HCT116 (cell line): ENCODE measurements around the gene ZFP36L2. TPM values are rescaled to one million over a fixed set of nuclear protein-coding genes. Genes with fewer than 3 reads are reported as not detected.

Experiments
- ATAC-seq: fragments of 200-7000 bp; cut with Tn5 transposase; 2 replicates; pipeline ENCODE4 v1.9.1; 2020; ENCODE audit warnings: mild to moderate bottlenecking, moderate library complexity
- BruUV-seq: library from RNA; stranded (reverse); fragments of 400-500 nt; replicated peaks from 2 replicates; lab custom pipeline; 2021; lab: Mats Ljungman, UMichigan
- CTCF ChIA-PET: fragments of 300-600 bp; sonication (Branson Sonifier 250); formaldehyde crosslinking; loops from one replicate; lab custom pipeline; 2021; ENCODE audit warnings: antibody characterized with exemption; lab: Charles Lee
- POLR2A ChIA-PET: fragments of 300-600, 350-600 bp; sonication (Branson Sonifier 250); formaldehyde crosslinking; loops from one replicate; lab custom pipeline; 2021; ENCODE audit warnings: antibody characterized with exemption; lab: Charles Lee
- RAD21 ChIA-PET, 2 experiments: fragments of 300-600 bp; sonication (Branson Sonifier 250); formaldehyde crosslinking; loops; one replicate each; lab custom pipeline; 2023; ENCODE audit warnings: low total read pairs in 2 of 2; ENCODE audit not compliant: uncharacterized antibody in 2 of 2, unreplicated experiment in 2 of 2, low non-redundant PET in 1 of 2; lab: Charles Lee
- DNase-seq: peaks from one replicate; pipeline ENCODE4 v3.0.0-alpha.2; 2010; ENCODE audit warnings: low read depth, low spot score
- H2AFZ ChIP-seq: fragments of 200-600 bp; shearing (Covaris generic), sonication (generic); 2 replicates; pipeline ENCODE4 v1.6.1; 2017; ENCODE audit warnings: low read depth, mixed run types, mixed read lengths, antibody characterized with exemption, low read length; ENCODE audit not compliant: poor library complexity, severe bottlenecking
- H3K27ac ChIP-seq: 2 replicates; pipeline ENCODE4 v1.5.1; 2012; ENCODE audit warnings: low read depth, low read length
- H3K27me3 ChIP-seq: fragments of 200-600 bp; sonication (generic); 2 replicates; pipeline ENCODE4 v1.6.1; 2016; ENCODE audit warnings: mixed run types, low read length, mixed read lengths; ENCODE audit not compliant: insufficient read depth
- H3K36me3 ChIP-seq, 2 experiments: fragments of 200-500 bp in 1 of 2; fragments of 200-600 bp in 1 of 2; sonication (Bioruptor generic) in 1 of 2; sonication (generic) in 1 of 2; 2 replicates each; pipeline versions ENCODE4 v1.5.1 to v1.6.1; 2014 to 2016; ENCODE audit warnings: low read length in 2 of 2, inconsistent platforms in 1 of 2, mixed read lengths in 1 of 2, mixed run types in 1 of 2; ENCODE audit not compliant: insufficient read depth in 2 of 2, control insufficient read depth in 1 of 2
- H3K4me1 ChIP-seq, 2 experiments: fragments of 200-600 bp in 1 of 2; sonication (generic) in 1 of 2; 2 replicates each; pipeline versions ENCODE4 v1.5.1 to v1.6.1; 2012 to 2017; ENCODE audit warnings: low read length in 2 of 2, inconsistent platforms in 1 of 2, mild to moderate bottlenecking in 1 of 2, mixed read lengths in 1 of 2, mixed run types in 1 of 2, moderate library complexity in 1 of 2; ENCODE audit not compliant: insufficient read depth in 2 of 2, control insufficient read depth in 1 of 2
- H3K4me2 ChIP-seq: fragments of 200-600 bp; sonication (generic); 2 replicates; pipeline ENCODE4 v1.6.1; 2017; ENCODE audit warnings: mixed run types, low read length, mixed read lengths
- H3K4me3 ChIP-seq, 2 experiments: fragments of 200-600 bp in 1 of 2; sonication (generic) in 1 of 2; replicated peaks in 1 of 2; 2 replicates each; pipeline ENCODE4 v1.5.1; 2011 to 2016; ENCODE audit warnings: low read length in 2 of 2, control low read depth in 1 of 2, low read depth in 1 of 2, mild to moderate bottlenecking in 1 of 2, mixed read lengths in 1 of 2, mixed run types in 1 of 2
- H3K79me2 ChIP-seq: fragments of 200-600 bp; sonication (generic); 2 replicates; pipeline ENCODE4 v1.6.1; 2017; ENCODE audit warnings: mild to moderate bottlenecking, mixed run types, low read length, moderate library complexity, mixed read lengths; ENCODE audit not compliant: insufficient read depth
- H3K9ac ChIP-seq: fragments of 200-600 bp; sonication (generic); 2 replicates; pipeline ENCODE4 v1.6.1; 2016; ENCODE audit warnings: low read length, mixed read lengths
- H3K9me2 ChIP-seq: fragments of 200-600 bp; sonication (generic), shearing (Covaris generic); 2 replicates; pipeline ENCODE4 v1.6.1; 2017; ENCODE audit warnings: mixed run types, mild to moderate bottlenecking, moderate library complexity; ENCODE audit not compliant: insufficient read depth
- H3K9me3 ChIP-seq, 2 experiments: fragments of 200-500 bp in 1 of 2; fragments of 200-600 bp in 1 of 2; sonication (Bioruptor generic) in 1 of 2; sonication (generic) in 1 of 2; 2 replicates each; pipeline ENCODE4 v1.6.1; 2014 to 2017; ENCODE audit warnings: low read length in 2 of 2, mixed read lengths in 2 of 2, inconsistent platforms in 1 of 2, low read depth in 1 of 2, mild to moderate bottlenecking in 1 of 2, mixed run types in 1 of 2, moderate library complexity in 1 of 2; ENCODE audit not compliant: control insufficient read depth in 1 of 2, insufficient read depth in 1 of 2
- H4K20me1 ChIP-seq: fragments of 200-600 bp; sonication (generic), shearing (Covaris generic); 2 replicates; pipeline ENCODE4 v1.6.1; 2017; ENCODE audit warnings: mixed run types, mild to moderate bottlenecking, moderate library complexity; ENCODE audit not compliant: insufficient read depth
- CBX3 ChIP-seq: IDR thresholded peaks from 2 replicates; pipeline ENCODE4 v1.6.1; 2012; ENCODE audit warnings: low read depth
- CTCF ChIP-seq, 3 experiments: fragments of 200-600 bp in 1 of 3; sonication (generic) in 1 of 3; IDR thresholded peaks in 2 of 3; conservative IDR thresholded peaks in 1 of 3; 2 replicates each; pipeline ENCODE4 v1.5.1; 2012 to 2017; ENCODE audit warnings: low read depth in 2 of 3, low read length in 2 of 3, antibody characterized with exemption in 1 of 3, borderline replicate concordance in 1 of 3, control low read depth in 1 of 3, mild to moderate bottlenecking in 1 of 3, mixed read lengths in 1 of 3, mixed run types in 1 of 3, moderate library complexity in 1 of 3; ENCODE audit not compliant: insufficient read depth in 1 of 3
- EGR1 ChIP-seq: IDR thresholded peaks from 2 replicates; pipeline ENCODE4 v1.6.1; 2012; ENCODE audit warnings: low read depth
- EZH2 ChIP-seq: fragments of 200-600 bp; sonication (generic); IDR thresholded peaks from 2 replicates; pipeline ENCODE4 v1.6.1; 2017; ENCODE audit warnings: antibody characterized with exemption, mixed run types
- FOSL1 ChIP-seq: IDR thresholded peaks from 2 replicates; pipeline ENCODE4 v1.6.1; 2012; ENCODE audit warnings: low read depth
- RAD21 ChIP-seq: IDR thresholded peaks from 2 replicates; pipeline ENCODE4 v1.6.1; 2012; ENCODE audit warnings: low read depth, mild to moderate bottlenecking
- SP1 ChIP-seq: IDR thresholded peaks from 2 replicates; pipeline ENCODE4 v1.6.1; 2012; ENCODE audit warnings: low read depth
- YY1 ChIP-seq: IDR thresholded peaks from 2 replicates; pipeline ENCODE4 v1.6.1; 2011; ENCODE audit warnings: low read length, low read depth, moderate library complexity, mild to moderate bottlenecking; ENCODE audit not compliant: insufficient replicate concordance; ENCODE audit errors: extremely low read depth
- ZFX ChIP-seq: fragments of 450-650 bp; IDR thresholded peaks from 2 replicates; pipeline ENCODE4 v1.6.1; 2017
- ZNF274 ChIP-seq: fragments of 200-500 bp; sonication (Bioruptor generic); IDR thresholded peaks from 2 replicates; pipeline ENCODE4 v1.6.1; 2014; ENCODE audit warnings: mild to moderate bottlenecking, low read depth, low read length, inconsistent platforms
- intact Hi-C: fragments of 100-400 bp; cut with micrococcal nuclease; formaldehyde crosslinking; loops from 2 replicates; pipeline ENCODE4 v1.10.0; 2022
- total RNA-seq: library from RNA; stranded (reverse); gene quantifications from one replicate; pipeline ENCODE4 v1.2.1, GENCODE V29; 2021; ENCODE audit not compliant: unreplicated experiment
- TF ChIP-seq, protein P1 (sequence below): IDR thresholded peaks from 2 replicates; pipeline ENCODE4 v1.6.1; 2012

Gene ZFP36L2
- total RNA-seq, 1 experiment from 2014 or later, result 30.3 TPM

GRCh38 chr2:43201497-43201896 lies 24.9 kb downstream of the ZFP36L2 start:
- no peak overlapping the region for H3K4me2 ChIP-seq
- no peak for TF ChIP-seq EZH2
- TF ChIP-seq, protein P1, sequence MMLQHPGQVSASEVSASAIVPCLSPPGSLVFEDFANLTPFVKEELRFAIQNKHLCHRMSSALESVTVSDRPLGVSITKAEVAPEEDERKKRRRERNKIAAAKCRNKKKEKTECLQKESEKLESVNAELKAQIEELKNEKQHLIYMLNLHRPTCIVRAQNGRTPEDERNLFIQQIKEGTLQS, result no peak
- no peak for TF ChIP-seq FOSL1
- TF ChIP-seq ZNF274, result no peak
- no peak for TF ChIP-seq YY1
- no peak for TF ChIP-seq ZFX
- no peak for TF ChIP-seq CBX3
- no peak for TF ChIP-seq SP1
- TF ChIP-seq CTCF (IDR thresholded peaks at IDR 0.05 in 2 of 3, conservative IDR thresholded peaks at IDR 0.05 in 1 of 3; ENCODE audit: borderline replicate concordance in 1 of 3, insufficient read depth in 1 of 3, low read depth in 2 of 3, low read length in 2 of 3), result no peak
- no peak for TF ChIP-seq EGR1
- TF ChIP-seq RAD21, result no peak
- no peak overlapping the region for H2AFZ ChIP-seq
- intact Hi-C loops, result no loop called here
- H3K27me3 ChIP-seq, result no peaks in the 10 kb centered on the region
- no peaks in the 10 kb centered on the region for H3K9me3 ChIP-seq
- peaks cover 12 to 17% of the 10 kb centered on the region in 2 experiments for H3K4me1 ChIP-seq
- CTCF ChIA-PET, result no interaction called here
- no TSS peak for BruUV-seq
- H3K79me2 ChIP-seq, result no peaks in the 10 kb centered on the region
- no peak for ATAC-seq
- POLR2A ChIA-PET, result no interaction called here
- no peak overlapping the region for H3K9ac ChIP-seq
- H3K36me3 ChIP-seq, result no peaks in the 10 kb centered on the region
- RAD21 ChIA-PET, result no interaction called here
- no peaks in the 10 kb centered on the region for H4K20me1 ChIP-seq
- H3K9me2 ChIP-seq, result no peaks in the 10 kb centered on the region
- H3K27ac ChIP-seq, result no peak overlapping the region
- H3K4me3 ChIP-seq, result no peak overlapping the region
- no peak for DNase-seq
